MCF 10A (cell line): ENCODE data around the gene UNC5A. TPM values are rescaled to one million over a fixed set of nuclear protein-coding genes. Genes with fewer than 3 reads are reported as not detected.

Source experiments
- BruUV-seq: library from RNA; stranded (reverse); fragments of 400-500 nt; replicated peaks from 2 replicates; lab custom pipeline; 2021; lab: Mats Ljungman, UMichigan
- CTCF ChIA-PET: fragments of 300-600 bp; sonication (Branson Sonifier 250); formaldehyde crosslinking; extraction: SDS; loops from one replicate; lab custom pipeline; 2021; ENCODE audit warnings: antibody characterized with exemption, inconsistent platforms; lab: Yijun Ruan, JAX
- POLR2A ChIA-PET: fragments of 300-600, 350-650 bp; sonication (Branson Sonifier 250); formaldehyde crosslinking; extraction: SDS; loops from one replicate; lab custom pipeline; 2020; ENCODE audit warnings: antibody characterized with exemption, inconsistent platforms; lab: Yijun Ruan, JAX
- DNase-seq: peaks from one replicate; pipeline ENCODE4 v3.0.0-alpha.2; 2018; ENCODE audit not compliant: unreplicated experiment
- H3K27ac Mint-ChIP-seq: one replicate; pipeline ENCODE4 v1.8.0; 2022; ENCODE audit warnings: mild to moderate bottlenecking, low read depth, mixed read lengths; ENCODE audit not compliant: unreplicated experiment
- H3K27me3 Mint-ChIP-seq: one replicate; pipeline ENCODE4 v1.8.0; 2022; ENCODE audit warnings: mixed read lengths; ENCODE audit not compliant: insufficient read depth, unreplicated experiment
- H3K36me3 Mint-ChIP-seq: one replicate; pipeline ENCODE4 v1.8.0; 2022; ENCODE audit warnings: mild to moderate bottlenecking, moderate library complexity, mixed read lengths; ENCODE audit not compliant: insufficient read depth, unreplicated experiment
- H3K4me1 Mint-ChIP-seq: one replicate; pipeline ENCODE4 v1.8.0; 2022; ENCODE audit warnings: mixed read lengths; ENCODE audit not compliant: insufficient read depth, unreplicated experiment
- H3K4me3 Mint-ChIP-seq: one replicate; pipeline ENCODE4 v1.8.0; 2022; ENCODE audit warnings: mild to moderate bottlenecking, moderate library complexity, mixed read lengths; ENCODE audit not compliant: unreplicated experiment
- H3K9me3 Mint-ChIP-seq: one replicate; pipeline ENCODE4 v1.8.0; 2022; ENCODE audit warnings: mixed read lengths; ENCODE audit not compliant: unreplicated experiment
- CTCF ChIP-seq: fragments of 200-600 bp; IDR thresholded peaks from one replicate; pipeline ENCODE4 v1.8.0; 2022; ENCODE audit warnings: antibody characterized with exemption, mild to moderate bottlenecking; ENCODE audit not compliant: unreplicated experiment
- intact Hi-C: fragments of 100-400 bp; cut with micrococcal nuclease; formaldehyde crosslinking; loops from 2 replicates; pipeline ENCODE4 v1.14.1; 2022
- total RNA-seq: library from RNA; stranded (reverse); gene quantifications from 2 replicates; pipeline ENCODE4 v1.2.3, GENCODE V29; 2022

UNC5A gene
- total RNA-seq, 1 experiment from 2014 or later = 0.51 TPM

DNA sequence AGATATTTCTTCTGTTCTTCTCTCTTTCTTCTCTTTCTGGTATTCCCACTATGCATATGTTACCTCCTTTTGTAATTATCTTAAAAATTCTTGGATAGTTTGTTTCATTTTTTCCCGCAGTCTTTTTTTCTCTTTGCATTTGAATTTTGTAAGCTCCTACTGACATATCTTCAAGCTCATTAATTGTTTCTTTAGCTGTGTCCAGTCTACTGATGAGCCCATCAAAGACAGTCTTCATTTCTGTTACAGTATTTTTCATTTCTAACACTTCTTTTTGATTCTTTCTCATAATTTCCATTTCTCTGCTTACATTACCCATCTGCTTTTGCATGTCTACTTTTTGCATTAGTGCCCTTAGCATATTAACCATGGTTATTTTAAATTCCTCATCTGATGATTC lies 44.7 kb upstream of the UNC5A start:
- no peak for DNase-seq
- Mint-ChIP-seq H3K36me3 (no peaks in the 10 kb centered on the region), H3K9me3 (no peaks in the 10 kb centered on the region), H3K4me3 (no peak overlapping the region), H3K27me3 (peaks cover 84% of the 10 kb centered on the region), H3K27ac (no peak overlapping the region), H3K4me1 (no peaks in the 10 kb centered on the region)
- ChIA-PET POLR2A (interaction anchor here (0.6 to 1.6 kb wide), 2 partner anchors 15 to 16 kb away, joined by 3 read pairs; no protein-coding TSS in a partner anchor), CTCF (interaction anchor here (0.6 kb wide), 1 partner anchor 262 kb away, joined by 3 read pairs; no protein-coding TSS in a partner anchor)
- TF ChIP-seq CTCF = no peak
- BruUV-seq = no TSS peak
- intact Hi-C loops = no loop called here

DNA sequence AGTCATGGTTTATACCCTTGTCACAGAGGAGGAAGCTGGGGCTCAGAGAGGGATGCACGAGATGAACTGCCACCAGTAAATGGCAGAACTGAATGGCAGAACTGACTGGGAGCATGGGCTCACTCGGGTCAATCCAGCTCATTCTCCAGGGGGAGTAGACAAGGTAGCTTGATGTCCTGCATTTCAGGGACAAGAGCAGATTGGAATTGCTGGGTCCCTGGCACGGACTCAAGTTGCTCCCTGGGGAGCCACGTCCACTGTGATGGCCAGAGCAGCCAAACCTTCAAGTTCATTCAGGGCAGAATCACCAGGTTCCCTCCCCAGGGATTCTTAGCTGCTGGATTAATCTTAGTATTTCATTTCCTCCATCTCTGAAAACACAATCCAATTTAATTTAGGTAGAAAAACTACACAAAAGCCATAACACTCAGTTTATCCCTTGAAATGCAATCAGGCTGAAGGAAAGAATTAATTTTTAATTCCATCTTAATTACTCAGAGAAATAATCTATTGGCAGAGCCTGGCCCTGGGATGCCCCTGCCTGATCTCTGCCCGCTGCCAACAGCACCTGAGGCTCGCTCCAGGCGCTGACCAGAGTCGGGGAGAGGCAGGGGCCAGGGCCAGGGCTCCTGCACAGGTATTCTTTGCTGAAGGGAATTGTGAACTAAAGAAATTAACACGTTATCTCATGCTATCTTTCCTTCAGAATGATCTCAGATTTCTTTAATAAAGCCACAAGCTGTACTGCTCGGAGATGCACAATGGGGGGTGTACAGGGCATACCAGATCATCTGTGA lies 42.0 kb upstream of the UNC5A start:
- BruUV-seq = no TSS peak
- ChIA-PET POLR2A (no interaction called here), CTCF (interaction anchor here (0.7 kb wide), 1 partner anchor 52 kb away, joined by 3 read pairs; no protein-coding TSS in a partner anchor)
- no peak for DNase-seq
- Mint-ChIP-seq H3K27me3 (peaks cover 82% of the 10 kb centered on the region), H3K27ac (no peak overlapping the region), H3K4me1 (no peaks in the 10 kb centered on the region), H3K36me3 (no peaks in the 10 kb centered on the region), H3K9me3 (no peaks in the 10 kb centered on the region), H3K4me3 (no peak overlapping the region)
- intact Hi-C loops = no loop called here
- no peak for TF ChIP-seq CTCF

DNA sequence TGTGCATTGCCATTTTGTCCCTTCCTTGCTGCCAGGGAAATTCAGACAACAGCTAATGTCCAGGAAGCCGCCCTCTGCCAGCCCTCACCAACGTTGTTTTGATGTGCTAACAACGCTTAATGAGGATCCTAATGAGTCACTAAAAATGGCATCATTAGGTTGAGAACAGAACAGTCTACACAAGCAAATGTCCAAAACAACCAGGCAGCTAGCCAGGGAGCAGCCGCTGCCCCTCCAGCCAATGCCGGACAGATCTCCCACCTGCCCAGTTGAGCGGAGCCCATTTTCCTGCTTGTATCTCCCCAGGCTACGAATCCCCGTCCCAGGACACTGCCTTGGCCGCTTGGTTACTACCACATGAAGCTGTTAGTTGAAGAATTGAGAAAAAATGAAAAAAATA lies 40.4 kb upstream of the UNC5A start:
- Mint-ChIP-seq H3K36me3 (no peaks in the 10 kb centered on the region), H3K27ac (no peak overlapping the region), H3K4me1 (no peaks in the 10 kb centered on the region), H3K9me3 (no peaks in the 10 kb centered on the region), H3K4me3 (no peak overlapping the region), H3K27me3 (peaks cover 73% of the 10 kb centered on the region)
- no peak for TF ChIP-seq CTCF
- CTCF ChIA-PET = interaction anchor here (0.6 to 1.2 kb wide), 2 partner anchors 68 to 110 kb away, joined by 3 to 4 read pairs; no protein-coding TSS in a partner anchor
- no peak for DNase-seq
- no TSS peak for BruUV-seq
- POLR2A ChIA-PET = no interaction called here
- intact Hi-C loops = no loop called here

GRCh38 chr5:176770431-176770830 lies 39.9 kb upstream of the UNC5A start:
- peaks cover 73% of the 10 kb centered on the region for H3K27me3 Mint-ChIP-seq
- intact Hi-C loops = no loop called here

More at GRCh38 chr5:176770431-176770830, 39.9 kb upstream of the UNC5A start:
- Mint-ChIP-seq H3K9me3 (no peaks in the 10 kb centered on the region), H3K27ac (no peak overlapping the region), H3K4me3 (no peak overlapping the region), H3K36me3 (no peaks in the 10 kb centered on the region), H3K4me1 (no peaks in the 10 kb centered on the region)
- POLR2A ChIA-PET = no interaction called here
- no peak for TF ChIP-seq CTCF
- CTCF ChIA-PET = interaction anchor here (0.6 to 1.2 kb wide), 2 partner anchors 69 to 110 kb away, joined by 3 to 4 read pairs; no protein-coding TSS in a partner anchor
- BruUV-seq = no TSS peak
- DNase-seq = no peak
